Activated B cell treated with CpG ODN at 0.5 μM for 24 hours (primary cell): Measurements from ENCODE around the gene CCL25. TPM values are rescaled to one million over a fixed set of nuclear protein-coding genes. Genes with fewer than 3 reads are reported as not detected.
"Not testable (repeated sequence)": the region's sequence is repeated elsewhere in the genome, so short reads cannot be mapped to it uniquely, and the experiment has no call there.

Source experiments
- ATAC-seq: fragments of 200-7000 bp; cut with Tn5 transposase; one replicate; pipeline ENCODE4 v1.10.0; 2021; ENCODE audit warnings: low read depth, mild to moderate bottlenecking, moderate library complexity
- CTCF ChIA-PET: fragments of 350-600 bp; sonication (Branson Sonifier 250); formaldehyde crosslinking; loops from one replicate; lab custom pipeline; 2021; ENCODE audit warnings: antibody characterized with exemption; lab: Charles Lee
- POLR2A ChIA-PET: fragments of 350-600 bp; sonication (Branson Sonifier 250); formaldehyde crosslinking; loops from one replicate; lab custom pipeline; 2021; ENCODE audit warnings: antibody characterized with exemption; lab: Charles Lee
- DNase-seq: peaks from one replicate; pipeline ENCODE4 v3.0.0; 2022
- H3K27ac Mint-ChIP-seq: one replicate; pipeline ENCODE4 v1.8.0; 2020; ENCODE audit warnings: mixed read lengths
- H3K27me3 Mint-ChIP-seq: one replicate; pipeline ENCODE4 v1.8.0; 2021; ENCODE audit warnings: mixed read lengths
- H3K36me3 Mint-ChIP-seq: one replicate; pipeline ENCODE4 v1.8.0; 2021; ENCODE audit warnings: low read depth, mixed read lengths
- H3K4me1 Mint-ChIP-seq: one replicate; pipeline ENCODE4 v1.8.0; 2021; ENCODE audit warnings: mixed read lengths
- H3K4me3 Mint-ChIP-seq: one replicate; pipeline ENCODE4 v1.8.0; 2020; ENCODE audit warnings: mild to moderate bottlenecking, mixed read lengths
- H3K9me3 Mint-ChIP-seq: one replicate; pipeline ENCODE4 v1.8.0; 2020; ENCODE audit warnings: mixed read lengths
- intact Hi-C: fragments of 100-400 bp; cut with micrococcal nuclease; formaldehyde crosslinking; loops from one replicate; pipeline ENCODE4 v1.15.1; 2024
- total RNA-seq: library from RNA; stranded (reverse); gene quantifications from 2 replicates; pipeline ENCODE4 v1.2.3, GENCODE V29; 2022
- TF ChIP-seq, protein P1 (sequence below): fragments of 200-600 bp; IDR thresholded peaks from one replicate; pipeline ENCODE4 v1.8.0; 2022; ENCODE audit warnings: antibody characterized with exemption, mild to moderate bottlenecking

The CCL25 gene
- total RNA-seq, 1 donor from 2014 or later, result not detected

DNA sequence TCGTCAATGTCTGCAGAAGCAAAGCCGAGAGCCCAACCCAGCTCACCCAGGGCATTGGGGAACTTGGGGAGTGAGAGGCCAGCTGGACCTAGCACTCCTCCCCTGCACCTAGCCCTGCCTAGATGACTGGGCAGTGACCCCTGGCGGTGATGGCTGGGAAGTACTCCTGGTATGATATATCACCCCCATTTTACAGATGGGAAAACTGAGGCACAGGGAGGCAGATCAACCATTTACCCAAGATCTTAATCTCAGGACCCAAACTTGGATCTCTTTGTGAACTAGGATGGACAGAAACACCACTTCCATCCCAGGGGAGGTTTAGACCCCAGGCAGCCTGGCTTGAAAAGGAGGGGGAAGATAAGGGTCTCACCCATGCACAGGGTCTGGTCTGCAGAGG is 43.5 kb downstream of the CCL25 start:
- CTCF ChIA-PET, result no interaction called here
- TF ChIP-seq, protein P1, sequence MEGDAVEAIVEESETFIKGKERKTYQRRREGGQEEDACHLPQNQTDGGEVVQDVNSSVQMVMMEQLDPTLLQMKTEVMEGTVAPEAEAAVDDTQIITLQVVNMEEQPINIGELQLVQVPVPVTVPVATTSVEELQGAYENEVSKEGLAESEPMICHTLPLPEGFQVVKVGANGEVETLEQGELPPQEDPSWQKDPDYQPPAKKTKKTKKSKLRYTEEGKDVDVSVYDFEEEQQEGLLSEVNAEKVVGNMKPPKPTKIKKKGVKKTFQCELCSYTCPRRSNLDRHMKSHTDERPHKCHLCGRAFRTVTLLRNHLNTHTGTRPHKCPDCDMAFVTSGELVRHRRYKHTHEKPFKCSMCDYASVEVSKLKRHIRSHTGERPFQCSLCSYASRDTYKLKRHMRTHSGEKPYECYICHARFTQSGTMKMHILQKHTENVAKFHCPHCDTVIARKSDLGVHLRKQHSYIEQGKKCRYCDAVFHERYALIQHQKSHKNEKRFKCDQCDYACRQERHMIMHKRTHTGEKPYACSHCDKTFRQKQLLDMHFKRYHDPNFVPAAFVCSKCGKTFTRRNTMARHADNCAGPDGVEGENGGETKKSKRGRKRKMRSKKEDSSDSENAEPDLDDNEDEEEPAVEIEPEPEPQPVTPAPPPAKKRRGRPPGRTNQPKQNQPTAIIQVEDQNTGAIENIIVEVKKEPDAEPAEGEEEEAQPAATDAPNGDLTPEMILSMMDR, result no peak
- POLR2A ChIA-PET, result no interaction called here
- no peaks in the 10 kb centered on the region for H3K4me1 Mint-ChIP-seq
- no peak overlapping the region for H3K4me3 Mint-ChIP-seq
- intact Hi-C loops, result no loop called here
- H3K9me3 Mint-ChIP-seq, result peaks cover 15% of the 10 kb centered on the region
- DNase-seq (no peak), ATAC-seq (no peak)
- no peak overlapping the region for H3K27ac Mint-ChIP-seq
- H3K27me3 Mint-ChIP-seq, result no peaks in the 10 kb centered on the region
- H3K36me3 Mint-ChIP-seq, result peaks cover 2% of the 10 kb centered on the region

DNA sequence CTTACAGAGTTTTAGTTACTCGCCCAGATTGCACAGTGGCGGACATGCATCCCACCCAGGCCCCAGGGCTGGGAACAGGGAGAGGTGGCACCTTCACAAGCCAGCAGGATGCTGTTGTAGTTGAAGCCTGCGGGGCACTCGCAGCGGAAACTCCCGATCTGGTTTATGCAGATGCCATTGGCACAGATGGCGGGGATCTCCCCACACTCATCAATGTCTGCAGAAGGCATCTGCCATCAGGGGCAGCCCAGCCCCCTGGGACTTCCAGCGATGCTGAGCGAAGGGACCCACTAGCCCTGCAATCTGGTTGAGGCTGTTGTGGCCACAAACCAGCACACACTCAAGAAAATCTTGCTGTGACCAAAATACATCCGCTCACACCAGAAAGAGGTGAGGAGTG is 44.6 kb downstream of the CCL25 start:
- ChIA-PET POLR2A (no interaction called here), CTCF (no interaction called here)
- no peak overlapping the region for H3K27ac Mint-ChIP-seq
- intact Hi-C loops, result no loop called here
- H3K36me3 Mint-ChIP-seq, result peaks cover 2% of the 10 kb centered on the region
- TF ChIP-seq, protein P1, result no peak
- DNase-seq (no peak), ATAC-seq (no peak)
- H3K27me3 Mint-ChIP-seq, result peaks cover 3% of the 10 kb centered on the region
- H3K4me1 Mint-ChIP-seq, result no peaks in the 10 kb centered on the region
- H3K9me3 Mint-ChIP-seq, result peaks cover 15% of the 10 kb centered on the region
- H3K4me3 Mint-ChIP-seq, result no peak overlapping the region

DNA sequence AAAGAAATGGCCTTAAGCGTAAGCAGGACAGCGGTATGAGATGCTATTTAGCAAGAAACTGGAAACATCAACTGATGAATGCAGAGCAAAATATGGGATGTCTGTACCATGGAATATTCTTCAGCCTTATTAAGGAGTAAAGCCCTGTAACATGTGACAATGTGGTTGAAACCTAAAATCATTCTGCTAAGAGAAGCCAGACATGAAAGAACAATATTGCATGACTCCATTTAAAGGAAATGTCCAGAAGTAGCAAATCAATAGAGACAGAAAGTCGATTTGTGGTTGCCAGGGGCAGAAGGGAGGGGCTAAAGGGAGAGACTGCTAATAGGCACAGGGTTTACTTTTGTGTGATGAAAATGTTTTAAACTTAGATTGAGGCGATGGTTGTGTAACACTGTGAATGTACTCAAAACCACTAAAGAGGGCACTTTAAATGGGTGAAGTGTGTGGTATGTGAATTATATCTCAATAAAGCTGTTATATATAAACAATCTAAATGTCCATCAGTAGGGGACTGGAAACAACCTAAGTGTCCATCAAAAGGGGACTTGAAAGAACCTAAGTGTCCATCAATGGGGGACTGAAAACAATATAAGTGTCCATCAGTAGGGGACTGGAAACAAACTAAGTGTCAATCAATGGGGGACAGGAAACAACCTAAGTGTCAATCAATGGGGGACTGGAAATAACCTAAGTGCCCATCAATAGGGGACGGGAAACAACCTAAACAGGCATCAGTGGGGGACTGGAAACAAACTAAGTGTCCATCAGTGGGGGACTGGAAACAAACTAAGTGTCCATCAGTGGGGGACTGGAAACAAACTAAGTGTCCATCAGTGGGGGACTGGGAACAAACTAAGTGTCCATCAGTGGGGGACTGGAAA is 45.4 kb downstream of the CCL25 start:
- Mint-ChIP-seq H3K4me3 (no peak overlapping the region), H3K36me3 (peaks cover 2% of the 10 kb centered on the region), H3K27me3 (peaks cover 3% of the 10 kb centered on the region), H3K4me1 (no peaks in the 10 kb centered on the region), H3K27ac (no peak overlapping the region), H3K9me3 (peaks cover 15% of the 10 kb centered on the region)
- intact Hi-C loops, result no loop called here
- ATAC-seq, result no peak
- ChIA-PET CTCF (no interaction called here), POLR2A (no interaction called here)
- TF ChIP-seq, protein P1, result no peak
- no peak for DNase-seq

DNA sequence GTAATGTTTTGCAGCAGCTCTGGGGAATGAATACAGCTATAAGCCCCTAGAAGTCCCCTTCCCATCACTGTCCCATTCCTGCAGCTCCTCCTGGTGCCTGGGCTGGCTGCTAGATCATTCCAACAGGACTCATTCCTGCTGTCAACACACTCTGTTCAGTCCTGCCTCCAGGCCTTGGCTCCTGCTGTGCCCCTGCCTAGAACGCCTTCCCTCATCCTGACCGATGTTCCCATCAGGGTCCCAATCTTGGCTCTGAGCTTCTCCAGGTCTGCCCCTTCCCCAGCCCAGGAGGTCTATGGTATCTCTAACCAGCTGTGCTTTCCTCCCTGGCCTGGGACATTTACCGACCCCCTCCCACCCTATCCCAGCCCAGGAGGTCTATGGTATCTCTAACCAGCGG is 48.8 kb downstream of the CCL25 start:
- Mint-ChIP-seq H3K27me3 (peaks cover 3% of the 10 kb centered on the region), H3K27ac (no peak overlapping the region), H3K4me3 (no peak overlapping the region), H3K36me3 (no peaks in the 10 kb centered on the region), H3K9me3 (peaks cover 6% of the 10 kb centered on the region), H3K4me1 (no peaks in the 10 kb centered on the region)
- intact Hi-C loops, result no loop called here
- ATAC-seq, result no peak
- TF ChIP-seq, protein P1, result no peak
- ChIA-PET POLR2A (no interaction called here), CTCF (no interaction called here)
- no peak for DNase-seq

DNA sequence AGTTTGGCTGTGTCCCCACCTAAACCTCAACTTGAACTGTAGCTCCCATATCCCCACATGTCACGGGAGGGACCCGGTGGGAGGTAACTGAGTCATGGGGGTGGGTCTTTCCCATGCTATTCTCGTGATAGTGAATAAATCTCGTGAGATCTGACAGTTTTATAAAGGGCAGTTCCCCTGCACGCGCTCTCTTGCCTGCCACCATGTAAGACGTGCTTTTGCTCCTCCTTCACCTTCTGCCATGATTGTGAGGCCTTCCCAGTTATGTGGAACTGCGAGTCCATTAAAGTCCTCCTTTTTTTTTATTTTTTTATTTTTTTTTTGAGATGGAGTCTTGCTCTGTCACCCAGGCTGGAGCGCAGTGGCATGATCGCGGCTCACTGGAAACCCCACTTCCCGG is 49.4 kb downstream of the CCL25 start:
- CTCF ChIA-PET, DNase-seq, H3K36me3 Mint-ChIP-seq, H3K9me3 Mint-ChIP-seq, H3K4me3 Mint-ChIP-seq, H3K4me1 Mint-ChIP-seq, intact Hi-C loops, ATAC-seq, H3K27me3 Mint-ChIP-seq, H3K27ac Mint-ChIP-seq, POLR2A ChIA-PET: not testable (repeated sequence)
